H1 (cell line): ENCODE data around the gene GLS. TPM values are rescaled to one million over a fixed set of nuclear protein-coding genes. Genes with fewer than 3 reads are reported as not detected.

Source experiments
- KDM1A ChIP-seq: fragments of 200-600, 300-600 bp; sonication (generic); IDR thresholded peaks from 2 replicates; pipeline ENCODE4 v1.7.1; 2016; ENCODE audit warnings: mild to moderate bottlenecking, low read length, borderline replicate concordance
- RNF2 ChIP-seq: fragments of 200-900, 300-1000 bp; sonication (generic); IDR thresholded peaks from 2 replicates; pipeline ENCODE4 v1.7.1; 2016; ENCODE audit warnings: borderline replicate concordance, low read depth, mild to moderate bottlenecking, antibody characterized with exemption, low read length; ENCODE audit not compliant: poor library complexity, severe bottlenecking; ENCODE audit errors: missing control alignments
- TAF7 ChIP-seq: optimal IDR thresholded peaks from 2 replicates; pipeline ENCODE3; 2011; ENCODE audit warnings: low read depth, mild to moderate bottlenecking, inconsistent platforms, low read length, moderate library complexity, borderline replicate concordance
- TEAD4 ChIP-seq: IDR thresholded peaks from 2 replicates; pipeline ENCODE4 v1.6.1; 2012; ENCODE audit warnings: low read depth, low read length, inconsistent platforms, mixed read lengths
- polyA plus RNA-seq, 7 experiments: library from polyadenylated mRNA; depleted of rRNA in 3 of 7; stranded (reverse) in 5 of 7; unstranded in 2 of 7; fragments of >200 nt in 5 of 7; fragments of 200-250 nt in 2 of 7; gene quantifications; 1 replicate in 5 of 7; 2 replicates in 1 of 7; 4 replicates in 1 of 7; pipeline versions ENCODE4 v1.2.1 to v1.2.3, GENCODE V29; 2011 to 2013; ENCODE audit warnings: missing spikeins in 2 of 7, mixed read lengths in 2 of 7
- total RNA-seq: library from RNA; stranded (reverse); fragmentation: NEBNext Ultra II Directional; extraction: Animal tissue kit (Norgen Biotek cat#: 25700); gene quantifications from 2 replicates; pipeline ENCODE4 v1.2.1, GENCODE V29; 2021
- TF ChIP-seq, protein P1 (sequence below): fragments of 300-600 bp; sonication (generic); IDR thresholded peaks from 2 replicates; pipeline ENCODE4 v1.7.1; 2012; ENCODE audit warnings: low read length, moderate library complexity, mild to moderate bottlenecking, inconsistent platforms; ENCODE audit not compliant: insufficient replicate concordance

Gene GLS
- total and polyA plus RNA-seq, 2 of the 8 experiments (the other 6 are each of a cell fraction or from before 2014, with no cell fraction given) = 15.7 to 89.8 TPM

GRCh38 chr2:190860985-190861680 is 19.5 kb upstream of the GLS start (continued):
- TF ChIP-seq, protein P1, sequence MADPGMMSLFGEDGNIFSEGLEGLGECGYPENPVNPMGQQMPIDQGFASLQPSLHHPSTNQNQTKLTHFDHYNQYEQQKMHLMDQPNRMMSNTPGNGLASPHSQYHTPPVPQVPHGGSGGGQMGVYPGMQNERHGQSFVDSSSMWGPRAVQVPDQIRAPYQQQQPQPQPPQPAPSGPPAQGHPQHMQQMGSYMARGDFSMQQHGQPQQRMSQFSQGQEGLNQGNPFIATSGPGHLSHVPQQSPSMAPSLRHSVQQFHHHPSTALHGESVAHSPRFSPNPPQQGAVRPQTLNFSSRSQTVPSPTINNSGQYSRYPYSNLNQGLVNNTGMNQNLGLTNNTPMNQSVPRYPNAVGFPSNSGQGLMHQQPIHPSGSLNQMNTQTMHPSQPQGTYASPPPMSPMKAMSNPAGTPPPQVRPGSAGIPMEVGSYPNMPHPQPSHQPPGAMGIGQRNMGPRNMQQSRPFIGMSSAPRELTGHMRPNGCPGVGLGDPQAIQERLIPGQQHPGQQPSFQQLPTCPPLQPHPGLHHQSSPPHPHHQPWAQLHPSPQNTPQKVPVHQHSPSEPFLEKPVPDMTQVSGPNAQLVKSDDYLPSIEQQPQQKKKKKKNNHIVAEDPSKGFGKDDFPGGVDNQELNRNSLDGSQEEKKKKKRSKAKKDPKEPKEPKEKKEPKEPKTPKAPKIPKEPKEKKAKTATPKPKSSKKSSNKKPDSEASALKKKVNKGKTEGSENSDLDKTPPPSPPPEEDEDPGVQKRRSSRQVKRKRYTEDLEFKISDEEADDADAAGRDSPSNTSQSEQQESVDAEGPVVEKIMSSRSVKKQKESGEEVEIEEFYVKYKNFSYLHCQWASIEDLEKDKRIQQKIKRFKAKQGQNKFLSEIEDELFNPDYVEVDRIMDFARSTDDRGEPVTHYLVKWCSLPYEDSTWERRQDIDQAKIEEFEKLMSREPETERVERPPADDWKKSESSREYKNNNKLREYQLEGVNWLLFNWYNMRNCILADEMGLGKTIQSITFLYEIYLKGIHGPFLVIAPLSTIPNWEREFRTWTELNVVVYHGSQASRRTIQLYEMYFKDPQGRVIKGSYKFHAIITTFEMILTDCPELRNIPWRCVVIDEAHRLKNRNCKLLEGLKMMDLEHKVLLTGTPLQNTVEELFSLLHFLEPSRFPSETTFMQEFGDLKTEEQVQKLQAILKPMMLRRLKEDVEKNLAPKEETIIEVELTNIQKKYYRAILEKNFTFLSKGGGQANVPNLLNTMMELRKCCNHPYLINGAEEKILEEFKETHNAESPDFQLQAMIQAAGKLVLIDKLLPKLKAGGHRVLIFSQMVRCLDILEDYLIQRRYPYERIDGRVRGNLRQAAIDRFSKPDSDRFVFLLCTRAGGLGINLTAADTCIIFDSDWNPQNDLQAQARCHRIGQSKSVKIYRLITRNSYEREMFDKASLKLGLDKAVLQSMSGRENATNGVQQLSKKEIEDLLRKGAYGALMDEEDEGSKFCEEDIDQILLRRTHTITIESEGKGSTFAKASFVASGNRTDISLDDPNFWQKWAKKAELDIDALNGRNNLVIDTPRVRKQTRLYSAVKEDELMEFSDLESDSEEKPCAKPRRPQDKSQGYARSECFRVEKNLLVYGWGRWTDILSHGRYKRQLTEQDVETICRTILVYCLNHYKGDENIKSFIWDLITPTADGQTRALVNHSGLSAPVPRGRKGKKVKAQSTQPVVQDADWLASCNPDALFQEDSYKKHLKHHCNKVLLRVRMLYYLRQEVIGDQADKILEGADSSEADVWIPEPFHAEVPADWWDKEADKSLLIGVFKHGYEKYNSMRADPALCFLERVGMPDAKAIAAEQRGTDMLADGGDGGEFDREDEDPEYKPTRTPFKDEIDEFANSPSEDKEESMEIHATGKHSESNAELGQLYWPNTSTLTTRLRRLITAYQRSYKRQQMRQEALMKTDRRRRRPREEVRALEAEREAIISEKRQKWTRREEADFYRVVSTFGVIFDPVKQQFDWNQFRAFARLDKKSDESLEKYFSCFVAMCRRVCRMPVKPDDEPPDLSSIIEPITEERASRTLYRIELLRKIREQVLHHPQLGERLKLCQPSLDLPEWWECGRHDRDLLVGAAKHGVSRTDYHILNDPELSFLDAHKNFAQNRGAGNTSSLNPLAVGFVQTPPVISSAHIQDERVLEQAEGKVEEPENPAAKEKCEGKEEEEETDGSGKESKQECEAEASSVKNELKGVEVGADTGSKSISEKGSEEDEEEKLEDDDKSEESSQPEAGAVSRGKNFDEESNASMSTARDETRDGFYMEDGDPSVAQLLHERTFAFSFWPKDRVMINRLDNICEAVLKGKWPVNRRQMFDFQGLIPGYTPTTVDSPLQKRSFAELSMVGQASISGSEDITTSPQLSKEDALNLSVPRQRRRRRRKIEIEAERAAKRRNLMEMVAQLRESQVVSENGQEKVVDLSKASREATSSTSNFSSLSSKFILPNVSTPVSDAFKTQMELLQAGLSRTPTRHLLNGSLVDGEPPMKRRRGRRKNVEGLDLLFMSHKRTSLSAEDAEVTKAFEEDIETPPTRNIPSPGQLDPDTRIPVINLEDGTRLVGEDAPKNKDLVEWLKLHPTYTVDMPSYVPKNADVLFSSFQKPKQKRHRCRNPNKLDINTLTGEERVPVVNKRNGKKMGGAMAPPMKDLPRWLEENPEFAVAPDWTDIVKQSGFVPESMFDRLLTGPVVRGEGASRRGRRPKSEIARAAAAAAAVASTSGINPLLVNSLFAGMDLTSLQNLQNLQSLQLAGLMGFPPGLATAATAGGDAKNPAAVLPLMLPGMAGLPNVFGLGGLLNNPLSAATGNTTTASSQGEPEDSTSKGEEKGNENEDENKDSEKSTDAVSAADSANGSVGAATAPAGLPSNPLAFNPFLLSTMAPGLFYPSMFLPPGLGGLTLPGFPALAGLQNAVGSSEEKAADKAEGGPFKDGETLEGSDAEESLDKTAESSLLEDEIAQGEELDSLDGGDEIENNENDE = peak; percentile 62
- TF ChIP-seq TEAD4 = peak; percentile 68
- TF ChIP-seq RNF2 = no peak
- TF ChIP-seq KDM1A = 0 out of 2 replicates have a peak, but pooled peaks have one; percentile 9
- TF ChIP-seq TAF7 = no peak
- TF ChIP-seq, all 59 proteins: peak for 4
